HEK293 (cell line): ENCODE data around the gene FAM149B1.

ENCODE experiments used
- ZNF324 ChIP-seq: fragments of 450-650 bp; formaldehyde crosslinking; IDR thresholded peaks from 2 replicates; pipeline ENCODE4 v1.5.1; 2016; ENCODE audit warnings: missing biosample characterization, missing genetic modification characterization
- ZNF521 ChIP-seq: fragments of 450-650 bp; formaldehyde crosslinking; IDR thresholded peaks from 2 replicates; pipeline ENCODE4 v1.5.1; 2017; ENCODE audit warnings: missing biosample characterization, mild to moderate bottlenecking, missing genetic modification characterization
- ZNF664 ChIP-seq: fragments of 450-650 bp; formaldehyde crosslinking; IDR thresholded peaks from 2 replicates; pipeline ENCODE4 v1.5.1; 2016; ENCODE audit warnings: missing biosample characterization, missing genetic modification characterization
- TF ChIP-seq, protein P1 (sequence below): fragments of 450-650 bp; formaldehyde crosslinking; IDR thresholded peaks from 2 replicates; pipeline ENCODE4 v1.5.1; 2016; ENCODE audit warnings: missing biosample characterization, missing genetic modification characterization
- TF ChIP-seq, protein P2 (sequence below): fragments of 450-650 bp; formaldehyde crosslinking; IDR thresholded peaks from 2 replicates; pipeline ENCODE4 v1.5.1; 2016; ENCODE audit warnings: missing biosample characterization, missing genetic modification characterization
- TF ChIP-seq, protein P3 (sequence below): fragments of 450-650 bp; formaldehyde crosslinking; IDR thresholded peaks from 2 replicates; pipeline ENCODE4 v1.5.1; 2016; ENCODE audit warnings: missing biosample characterization, missing genetic modification characterization
- TF ChIP-seq, protein P4 (sequence below): fragments of 450-650 bp; formaldehyde crosslinking; IDR thresholded peaks from 2 replicates; pipeline ENCODE4 v1.5.1; 2016; ENCODE audit warnings: missing biosample characterization, missing genetic modification characterization

DNA sequence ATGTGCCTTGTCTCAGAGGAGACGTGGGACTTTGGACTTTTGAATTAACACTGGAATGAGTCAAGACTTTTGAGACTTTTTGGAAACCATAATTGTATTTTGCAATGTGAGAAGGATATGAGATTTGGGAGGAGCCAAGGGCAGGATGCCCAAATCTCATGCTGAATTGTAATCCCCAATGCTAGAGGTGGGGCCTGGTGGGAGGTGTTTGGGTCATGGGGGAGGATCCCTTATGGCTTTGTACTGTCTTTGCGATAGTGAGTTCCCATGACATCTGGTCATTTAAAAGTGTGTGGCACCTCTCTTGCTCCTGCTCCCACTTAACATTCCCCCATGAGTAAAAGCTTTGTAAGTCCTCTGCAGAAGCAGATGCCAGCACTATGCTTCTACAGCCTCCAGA lies 40.0 kb downstream of the FAM149B1 start:
- TF ChIP-seq, protein P1, sequence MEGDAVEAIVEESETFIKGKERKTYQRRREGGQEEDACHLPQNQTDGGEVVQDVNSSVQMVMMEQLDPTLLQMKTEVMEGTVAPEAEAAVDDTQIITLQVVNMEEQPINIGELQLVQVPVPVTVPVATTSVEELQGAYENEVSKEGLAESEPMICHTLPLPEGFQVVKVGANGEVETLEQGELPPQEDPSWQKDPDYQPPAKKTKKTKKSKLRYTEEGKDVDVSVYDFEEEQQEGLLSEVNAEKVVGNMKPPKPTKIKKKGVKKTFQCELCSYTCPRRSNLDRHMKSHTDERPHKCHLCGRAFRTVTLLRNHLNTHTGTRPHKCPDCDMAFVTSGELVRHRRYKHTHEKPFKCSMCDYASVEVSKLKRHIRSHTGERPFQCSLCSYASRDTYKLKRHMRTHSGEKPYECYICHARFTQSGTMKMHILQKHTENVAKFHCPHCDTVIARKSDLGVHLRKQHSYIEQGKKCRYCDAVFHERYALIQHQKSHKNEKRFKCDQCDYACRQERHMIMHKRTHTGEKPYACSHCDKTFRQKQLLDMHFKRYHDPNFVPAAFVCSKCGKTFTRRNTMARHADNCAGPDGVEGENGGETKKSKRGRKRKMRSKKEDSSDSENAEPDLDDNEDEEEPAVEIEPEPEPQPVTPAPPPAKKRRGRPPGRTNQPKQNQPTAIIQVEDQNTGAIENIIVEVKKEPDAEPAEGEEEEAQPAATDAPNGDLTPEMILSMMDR (tag by site-specific recombination): no peak
- TF ChIP-seq, protein P2, sequence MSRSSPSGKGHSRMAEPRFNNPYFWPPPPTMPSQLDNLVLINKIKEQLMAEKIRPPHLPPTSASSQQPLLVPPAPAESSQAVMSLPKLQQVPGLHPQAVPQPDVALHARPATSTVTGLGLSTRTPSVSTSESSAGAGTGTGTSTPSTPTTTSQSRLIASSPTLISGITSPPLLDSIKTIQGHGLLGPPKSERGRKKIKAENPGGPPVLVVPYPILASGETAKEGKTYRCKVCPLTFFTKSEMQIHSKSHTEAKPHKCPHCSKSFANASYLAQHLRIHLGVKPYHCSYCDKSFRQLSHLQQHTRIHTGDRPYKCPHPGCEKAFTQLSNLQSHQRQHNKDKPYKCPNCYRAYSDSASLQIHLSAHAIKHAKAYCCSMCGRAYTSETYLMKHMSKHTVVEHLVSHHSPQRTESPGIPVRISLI (tag by site-specific recombination): no peak
- no peak for TF ChIP-seq ZNF324 (tag by site-specific recombination)
- no peak for TF ChIP-seq ZNF664 (tag by site-specific recombination)
- TF ChIP-seq, protein P3, sequence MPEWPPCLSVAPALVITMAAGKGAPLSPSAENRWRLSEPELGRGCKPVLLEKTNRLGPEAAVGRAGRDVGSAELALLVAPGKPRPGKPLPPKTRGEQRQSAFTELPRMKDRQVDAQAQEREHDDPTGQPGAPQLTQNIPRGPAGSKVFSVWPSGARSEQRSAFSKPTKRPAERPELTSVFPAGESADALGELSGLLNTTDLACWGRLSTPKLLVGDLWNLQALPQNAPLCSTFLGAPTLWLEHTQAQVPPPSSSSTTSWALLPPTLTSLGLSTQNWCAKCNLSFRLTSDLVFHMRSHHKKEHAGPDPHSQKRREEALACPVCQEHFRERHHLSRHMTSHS: no peak
- TF ChIP-seq, protein P4, sequence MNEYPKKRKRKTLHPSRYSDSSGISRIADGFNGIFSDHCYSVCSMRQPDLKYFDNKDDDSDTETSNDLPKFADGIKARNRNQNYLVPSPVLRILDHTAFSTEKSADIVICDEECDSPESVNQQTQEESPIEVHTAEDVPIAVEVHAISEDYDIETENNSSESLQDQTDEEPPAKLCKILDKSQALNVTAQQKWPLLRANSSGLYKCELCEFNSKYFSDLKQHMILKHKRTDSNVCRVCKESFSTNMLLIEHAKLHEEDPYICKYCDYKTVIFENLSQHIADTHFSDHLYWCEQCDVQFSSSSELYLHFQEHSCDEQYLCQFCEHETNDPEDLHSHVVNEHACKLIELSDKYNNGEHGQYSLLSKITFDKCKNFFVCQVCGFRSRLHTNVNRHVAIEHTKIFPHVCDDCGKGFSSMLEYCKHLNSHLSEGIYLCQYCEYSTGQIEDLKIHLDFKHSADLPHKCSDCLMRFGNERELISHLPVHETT (tag by site-specific recombination): no peak
- TF ChIP-seq ZNF521 (tag by site-specific recombination): no peak
